Measurements from ENCODE around the gene TRMT5.

DNA sequence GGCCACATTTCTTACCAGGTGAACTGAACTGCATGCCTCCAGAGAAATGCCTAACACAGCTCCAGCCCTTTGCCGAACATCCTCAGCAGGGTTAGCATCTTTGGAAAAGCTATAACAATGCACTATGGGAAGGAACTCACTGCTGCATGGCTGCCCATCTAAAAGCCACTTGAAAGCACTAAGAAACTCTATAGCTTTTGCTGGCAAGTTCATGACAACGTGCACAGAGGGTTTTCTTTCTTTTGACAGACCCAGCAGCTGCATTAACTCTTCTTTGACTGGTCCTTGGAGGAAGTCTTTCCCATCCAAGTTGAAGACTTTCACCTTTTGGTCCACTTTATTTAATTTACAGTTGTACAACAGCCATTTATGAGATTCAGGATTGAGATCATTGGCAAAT is 5.3 kb downstream of the TRMT5 start:
- TF ChIP-seq TCF7 (IDR thresholded peaks at IDR 0.05; ENCODE audit: borderline replicate concordance) (no peak), JUNB (CRISPR knock-in tag; conservative IDR thresholded peaks at IDR 0.05) (no peak), L3MBTL2 (IDR thresholded peaks at IDR 0.05) (no peak), KDM1A (IDR thresholded peaks at IDR 0.05) (no peak), POLR2A (conservative IDR thresholded peaks at IDR 0.05) (no peak), GABPA (tag; conservative IDR thresholded peaks at IDR 0.05; ENCODE audit: low read depth) (no peak), RBBP5 (IDR thresholded peaks at IDR 0.05; ENCODE audit: borderline replicate concordance, insufficient read depth, low read length, poor library complexity, severe bottlenecking) (no peak), ZFX (CRISPR knock-in tag; IDR thresholded peaks at IDR 0.05) (no peak), TARDBP (IDR thresholded peaks at IDR 0.05) (no peak)
- TF ChIP-seq, protein P1, sequence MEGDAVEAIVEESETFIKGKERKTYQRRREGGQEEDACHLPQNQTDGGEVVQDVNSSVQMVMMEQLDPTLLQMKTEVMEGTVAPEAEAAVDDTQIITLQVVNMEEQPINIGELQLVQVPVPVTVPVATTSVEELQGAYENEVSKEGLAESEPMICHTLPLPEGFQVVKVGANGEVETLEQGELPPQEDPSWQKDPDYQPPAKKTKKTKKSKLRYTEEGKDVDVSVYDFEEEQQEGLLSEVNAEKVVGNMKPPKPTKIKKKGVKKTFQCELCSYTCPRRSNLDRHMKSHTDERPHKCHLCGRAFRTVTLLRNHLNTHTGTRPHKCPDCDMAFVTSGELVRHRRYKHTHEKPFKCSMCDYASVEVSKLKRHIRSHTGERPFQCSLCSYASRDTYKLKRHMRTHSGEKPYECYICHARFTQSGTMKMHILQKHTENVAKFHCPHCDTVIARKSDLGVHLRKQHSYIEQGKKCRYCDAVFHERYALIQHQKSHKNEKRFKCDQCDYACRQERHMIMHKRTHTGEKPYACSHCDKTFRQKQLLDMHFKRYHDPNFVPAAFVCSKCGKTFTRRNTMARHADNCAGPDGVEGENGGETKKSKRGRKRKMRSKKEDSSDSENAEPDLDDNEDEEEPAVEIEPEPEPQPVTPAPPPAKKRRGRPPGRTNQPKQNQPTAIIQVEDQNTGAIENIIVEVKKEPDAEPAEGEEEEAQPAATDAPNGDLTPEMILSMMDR (IDR thresholded peaks at IDR 0.05 in 2 of 3, conservative IDR thresholded peaks at IDR 0.05 in 1 of 3; ENCODE audit: insufficient read depth in 2 of 3, low read depth in 1 of 3, low read length in 3 of 3), result no peak
- TF ChIP-seq, protein P2, sequence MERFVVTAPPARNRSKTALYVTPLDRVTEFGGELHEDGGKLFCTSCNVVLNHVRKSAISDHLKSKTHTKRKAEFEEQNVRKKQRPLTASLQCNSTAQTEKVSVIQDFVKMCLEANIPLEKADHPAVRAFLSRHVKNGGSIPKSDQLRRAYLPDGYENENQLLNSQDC (CRISPR knock-in tag; IDR thresholded peaks at IDR 0.05), result no peak
- TF ChIP-seq, protein P3, sequence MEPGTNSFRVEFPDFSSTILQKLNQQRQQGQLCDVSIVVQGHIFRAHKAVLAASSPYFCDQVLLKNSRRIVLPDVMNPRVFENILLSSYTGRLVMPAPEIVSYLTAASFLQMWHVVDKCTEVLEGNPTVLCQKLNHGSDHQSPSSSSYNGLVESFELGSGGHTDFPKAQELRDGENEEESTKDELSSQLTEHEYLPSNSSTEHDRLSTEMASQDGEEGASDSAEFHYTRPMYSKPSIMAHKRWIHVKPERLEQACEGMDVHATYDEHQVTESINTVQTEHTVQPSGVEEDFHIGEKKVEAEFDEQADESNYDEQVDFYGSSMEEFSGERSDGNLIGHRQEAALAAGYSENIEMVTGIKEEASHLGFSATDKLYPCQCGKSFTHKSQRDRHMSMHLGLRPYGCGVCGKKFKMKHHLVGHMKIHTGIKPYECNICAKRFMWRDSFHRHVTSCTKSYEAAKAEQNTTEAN (CRISPR knock-in tag; IDR thresholded peaks at IDR 0.05), result no peak
